Gastrocnemius medialis (tissue), 4 donors: ENCODE measurements around the gene SEMA3C. TPM values are rescaled to one million over a fixed set of nuclear protein-coding genes. Genes with fewer than 3 reads are reported as not detected.

Experiments
- ATAC-seq, 2 donors: fragments of 150-250 bp; one replicate each; pipeline ENCODE4 v1.9.1; 2016
- DNase-seq, 2 donors: peaks; one replicate each; pipeline ENCODE4 v3.0.0-alpha.2; 2019
- H3K27ac ChIP-seq, 4 donors: fragments of 200-600 bp; sonication (generic); 1 replicate in 1 of 4; 2 replicates in 3 of 4; pipeline ENCODE4 v1.5.1; 2016 to 2018; ENCODE audit warnings: mild to moderate bottlenecking in 2 of 4, moderate library complexity in 1 of 4
- H3K27me3 ChIP-seq, 3 donors: fragments of 200-600 bp; sonication (generic) in 2 of 3; 1 replicate in 1 of 3; 2 replicates in 2 of 3; pipeline versions ENCODE4 v1.5.1 to v1.6.0; 2016 to 2019; ENCODE audit warnings: mild to moderate bottlenecking in 1 of 3, moderate library complexity in 1 of 3
- H3K36me3 ChIP-seq, 2 donors: fragments of 200-600 bp; sonication (generic) in 1 of 2; one replicate each; pipeline ENCODE4 v1.5.1; 2017 to 2018
- H3K4me1 ChIP-seq, 2 donors: fragments of 200-600 bp; sonication (generic) in 1 of 2; one replicate each; pipeline ENCODE4 v1.5.1; 2016 to 2017; ENCODE audit warnings: mild to moderate bottlenecking in 2 of 2
- H3K4me3 ChIP-seq, 4 donors: fragments of 200-600 bp; sonication (generic) in 3 of 4; 1 replicate in 1 of 4; 2 replicates in 3 of 4; pipeline ENCODE4 v1.5.1; 2016 to 2019; ENCODE audit warnings: mild to moderate bottlenecking in 2 of 4
- H3K9me3 ChIP-seq, 3 donors: fragments of 200-600 bp; sonication (generic) in 2 of 3; 1 replicate in 1 of 3; 2 replicates in 2 of 3; pipeline ENCODE4 v1.5.1; 2016 to 2019
- CTCF ChIP-seq, 5 experiments: fragments of 450-650 bp in 3 of 5; fragments of 200-600 bp in 2 of 5; sonication (generic) in 2 of 5; IDR thresholded peaks in 4 of 5; conservative IDR thresholded peaks in 1 of 5; 1 replicate in 4 of 5; 2 replicates in 1 of 5; pipeline ENCODE4 v1.5.1; 2016 to 2019; ENCODE audit warnings: antibody characterized with exemption in 5 of 5, mild to moderate bottlenecking in 3 of 5, moderate library complexity in 3 of 5
- POLR2A ChIP-seq, 2 donors: fragments of 450-650 bp; IDR thresholded peaks; one replicate each; pipeline ENCODE4 v1.6.1; 2017; ENCODE audit warnings: antibody characterized with exemption in 2 of 2, mild to moderate bottlenecking in 2 of 2, moderate library complexity in 2 of 2
- in situ Hi-C, 4 donors: fragments of 200-750 bp; cut with MboI; loops; one replicate each; pipeline versions ENCODE4 v1.15.0 to v1.8.0; 2017; ENCODE audit warnings: low sequenced_read_pairs in 4 of 4
- intact Hi-C: fragments of 100-400 bp; cut with DNase I; formaldehyde crosslinking; loops from one replicate; pipeline ENCODE4 v1.15.1; 2023; ENCODE audit warnings: low total_unique reads
- total RNA-seq, 4 donors: library from RNA; depleted of rRNA; stranded (reverse); fragments of >200 nt; gene quantifications; one replicate each; pipeline versions ENCODE4 v1.1.0 to v1.2.3, GENCODE V29; 2016

The SEMA3C gene
- total RNA-seq, 4 donors from 2014 or later = 5.4 to 58.5 (median 30.3) TPM

GRCh38 chr7:80772347-80772993, 146.4 kb downstream of the SEMA3C start:
- intact Hi-C loops = no loop called here
- Histone ChIP-seq H3K36me3 (no peaks in the 10 kb centered on the region), H3K4me1 (peaks cover 33 to 50% of the 10 kb centered on the region in 2 donors), H3K9me3 (no peaks in the 10 kb centered on the region), H3K4me3 (no peak overlapping the region), H3K27me3 (no peaks in the 10 kb centered on the region), H3K27ac (no peak overlapping the region)
- TF ChIP-seq CTCF (IDR thresholded peaks at IDR 0.05 in 4 of 5, conservative IDR thresholded peaks at IDR 0.05 in 1 of 5) (no peak), POLR2A (IDR thresholded peaks at IDR 0.05) (no peak)
- in situ Hi-C loops = no loop called here
- no peak for DNase-seq
- ATAC-seq = peak in 1 of 2 donors; percentile 58

GRCh38 chr7:80771523-80771922, 147.3 kb downstream of the SEMA3C start:
- TF ChIP-seq POLR2A (IDR thresholded peaks at IDR 0.05) (no peak), CTCF (IDR thresholded peaks at IDR 0.05 in 4 of 5, conservative IDR thresholded peaks at IDR 0.05 in 1 of 5) (no peak)

GRCh38 chr7:80770675-80771081, 148.2 kb downstream of the SEMA3C start:
- intact Hi-C loops = no loop called here
- DNase-seq = no peak
- no peak for TF ChIP-seq POLR2A (IDR thresholded peaks at IDR 0.05)
- TF ChIP-seq CTCF (IDR thresholded peaks at IDR 0.05 in 4 of 5, conservative IDR thresholded peaks at IDR 0.05 in 1 of 5) = no peak
- H3K36me3 ChIP-seq = no peaks in the 10 kb centered on the region
- H3K27ac ChIP-seq = no peak overlapping the region
- no peak for ATAC-seq
- in situ Hi-C loops = no loop called here
- H3K4me3 ChIP-seq = no peak overlapping the region
- H3K9me3 ChIP-seq = no peaks in the 10 kb centered on the region
- peaks cover 26 to 41% of the 10 kb centered on the region in 2 donors for H3K4me1 ChIP-seq
- no peaks in the 10 kb centered on the region for H3K27me3 ChIP-seq

More at GRCh38 chr7:80771523-80771922, 147.3 kb downstream of the SEMA3C start:
- no peaks in the 10 kb centered on the region for H3K27me3 ChIP-seq
- H3K4me1 ChIP-seq = peaks cover 33 to 49% of the 10 kb centered on the region in 2 donors
- no peaks in the 10 kb centered on the region for H3K36me3 ChIP-seq
- H3K4me3 ChIP-seq = no peak overlapping the region
- no peak overlapping the region for H3K27ac ChIP-seq
- ATAC-seq (peak in 1 of 2 donors; percentile 50), DNase-seq (no peak)
- in situ Hi-C loops = no loop called here
- intact Hi-C loops = no loop called here
- no peaks in the 10 kb centered on the region for H3K9me3 ChIP-seq

- H3K27me3 ChIP-seq = no peaks in the 10 kb centered on the region
- H3K36me3 ChIP-seq = no peaks in the 10 kb centered on the region
- no peak for ATAC-seq
- no peak for DNase-seq
- no peak overlapping the region for H3K27ac ChIP-seq
- no peaks in the 10 kb centered on the region for H3K9me3 ChIP-seq
- peaks cover 20 to 34% of the 10 kb centered on the region in 2 donors for H3K4me1 ChIP-seq
- no peak for TF ChIP-seq CTCF (IDR thresholded peaks at IDR 0.05 in 4 of 5, conservative IDR thresholded peaks at IDR 0.05 in 1 of 5)
- TF ChIP-seq POLR2A (IDR thresholded peaks at IDR 0.05) = no peak
- intact Hi-C loops (no loop called here), in situ Hi-C loops (no loop called here)
- no peak overlapping the region for H3K4me3 ChIP-seq
Observed at GRCh38 chr7:80770061-80770460, 148.8 kb downstream of the SEMA3C start.

GRCh38 chr7:80768756-80769155, 150.1 kb downstream of the SEMA3C start:
- H3K9me3 ChIP-seq = no peaks in the 10 kb centered on the region
- TF ChIP-seq POLR2A (IDR thresholded peaks at IDR 0.05) = no peak
- H3K4me1 ChIP-seq = peaks cover 15 to 21% of the 10 kb centered on the region in 2 donors
- DNase-seq = no peak
- H3K27ac ChIP-seq = no peak overlapping the region
- in situ Hi-C loops (no loop called here), intact Hi-C loops (no loop called here)
- ATAC-seq = no peak
- no peak overlapping the region for H3K4me3 ChIP-seq
- no peaks in the 10 kb centered on the region for H3K27me3 ChIP-seq
- peaks cover 0 to 6% of the 10 kb centered on the region in 2 donors for H3K36me3 ChIP-seq
